GM19463 (cell line): ENCODE results near the gene SSBP3.

Source experiments
- ATAC-seq: cut with Tn5 transposase; IDR thresholded peaks from one replicate; pipeline ENCODE4 v1.9.1; 2021; ENCODE audit warnings: mild to moderate bottlenecking, moderate library complexity; ENCODE audit not compliant: unreplicated experiment

SSBP3 gene

GRCh38 chr1:54199151-54199764, 206.9 kb downstream of the SSBP3 start:
- no peak for ATAC-seq

- ATAC-seq: no peak
Measured at GRCh38 chr1:54193453-54193852, 212.7 kb downstream of the SSBP3 start.

- ATAC-seq: no peak
Measured at GRCh38 chr1:54191525-54191924, 214.7 kb downstream of the SSBP3 start.

- ATAC-seq: no peak
Measured at GRCh38 chr1:54190526-54190925, 215.7 kb downstream of the SSBP3 start.

GRCh38 chr1:54188291-54188690, 217.9 kb downstream of the SSBP3 start:
- ATAC-seq: no peak

- no peak for ATAC-seq
Measured at GRCh38 chr1:54186056-54186455, 220.1 kb downstream of the SSBP3 start.

GRCh38 chr1:54180701-54181360, 225.4 kb downstream of the SSBP3 start:
- no peak for ATAC-seq

- no peak for ATAC-seq
Measured at GRCh38 chr1:54178296-54179070, 227.7 kb downstream of the SSBP3 start.

- ATAC-seq: no peak
Measured at GRCh38 chr1:54177726-54178125, 228.5 kb downstream of the SSBP3 start.

- ATAC-seq: no peak
Measured at GRCh38 chr1:54176621-54177327, 229.4 kb downstream of the SSBP3 start.
